Measurements from ENCODE around the gene MFSD6L.

GRCh38 chr17:8753136-8753975, 45.8 kb downstream of the MFSD6L start:
- TF ChIP-seq CTCF (IDR thresholded peaks at IDR 0.05) = no peak
- no peak for TF ChIP-seq POLR2A (IDR thresholded peaks at IDR 0.05)

Measured in adrenal gland (tissue), 5 donors.